GM12875 (cell line): ENCODE measurements around the gene WFDC13.

Source experiments
- H3K4me3 ChIP-seq: one replicate; pipeline ENCODE4 v1.5.1; 2011; ENCODE audit warnings: low read depth, low read length, control low read depth
- TF ChIP-seq, protein P1 (sequence below): IDR thresholded peaks from 2 replicates; pipeline ENCODE4 v1.5.1; 2011; ENCODE audit warnings: low read depth, mild to moderate bottlenecking, control low read depth, inconsistent platforms, low read length, moderate library complexity, borderline replicate concordance; ENCODE audit not compliant: insufficient read depth

WFDC13 gene

DNA sequence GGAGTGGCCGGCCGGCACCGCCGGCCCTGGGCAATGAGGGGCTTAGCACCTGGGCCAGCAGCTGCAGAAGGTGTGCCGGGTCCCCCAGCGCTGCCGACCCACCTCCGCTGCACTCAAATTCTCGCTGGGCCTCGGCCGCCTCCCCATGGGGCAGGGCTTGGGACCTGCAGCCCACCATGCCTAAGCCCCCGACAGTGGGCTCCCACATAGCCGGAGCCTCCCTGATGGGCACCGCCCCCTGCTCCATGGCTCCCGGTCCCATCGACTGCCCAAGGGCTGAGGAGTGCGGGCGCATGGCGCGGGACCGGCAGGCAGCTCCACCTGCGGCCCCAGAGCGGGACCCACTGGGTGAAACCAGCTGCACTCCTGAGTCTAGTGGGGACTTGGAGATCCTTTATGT lies 34.1 kb downstream of the WFDC13 start:
- TF ChIP-seq, protein P1, sequence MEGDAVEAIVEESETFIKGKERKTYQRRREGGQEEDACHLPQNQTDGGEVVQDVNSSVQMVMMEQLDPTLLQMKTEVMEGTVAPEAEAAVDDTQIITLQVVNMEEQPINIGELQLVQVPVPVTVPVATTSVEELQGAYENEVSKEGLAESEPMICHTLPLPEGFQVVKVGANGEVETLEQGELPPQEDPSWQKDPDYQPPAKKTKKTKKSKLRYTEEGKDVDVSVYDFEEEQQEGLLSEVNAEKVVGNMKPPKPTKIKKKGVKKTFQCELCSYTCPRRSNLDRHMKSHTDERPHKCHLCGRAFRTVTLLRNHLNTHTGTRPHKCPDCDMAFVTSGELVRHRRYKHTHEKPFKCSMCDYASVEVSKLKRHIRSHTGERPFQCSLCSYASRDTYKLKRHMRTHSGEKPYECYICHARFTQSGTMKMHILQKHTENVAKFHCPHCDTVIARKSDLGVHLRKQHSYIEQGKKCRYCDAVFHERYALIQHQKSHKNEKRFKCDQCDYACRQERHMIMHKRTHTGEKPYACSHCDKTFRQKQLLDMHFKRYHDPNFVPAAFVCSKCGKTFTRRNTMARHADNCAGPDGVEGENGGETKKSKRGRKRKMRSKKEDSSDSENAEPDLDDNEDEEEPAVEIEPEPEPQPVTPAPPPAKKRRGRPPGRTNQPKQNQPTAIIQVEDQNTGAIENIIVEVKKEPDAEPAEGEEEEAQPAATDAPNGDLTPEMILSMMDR, result no peak
- H3K4me3 ChIP-seq, result no peak overlapping the region

DNA sequence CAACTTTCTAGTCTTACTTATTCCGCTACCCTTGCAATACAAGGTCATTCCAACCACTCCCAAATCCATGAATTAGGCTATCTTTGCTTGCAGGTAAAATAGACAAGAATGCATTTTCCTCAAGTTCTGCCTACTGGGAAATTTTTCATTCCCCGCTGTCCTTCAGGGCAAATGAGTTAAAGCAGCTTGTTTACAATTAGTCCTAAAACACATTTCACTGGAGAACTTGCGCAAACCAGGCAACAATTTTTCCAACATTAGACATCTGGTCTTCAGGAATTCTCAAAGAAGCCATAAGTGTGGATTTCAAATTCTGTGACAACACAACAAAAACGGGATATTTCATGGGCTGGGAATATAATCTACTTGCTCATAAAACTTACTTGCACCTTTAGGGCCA lies 40.8 kb downstream of the WFDC13 start:
- no peak overlapping the region for H3K4me3 ChIP-seq
- TF ChIP-seq, protein P1, result no peak

DNA sequence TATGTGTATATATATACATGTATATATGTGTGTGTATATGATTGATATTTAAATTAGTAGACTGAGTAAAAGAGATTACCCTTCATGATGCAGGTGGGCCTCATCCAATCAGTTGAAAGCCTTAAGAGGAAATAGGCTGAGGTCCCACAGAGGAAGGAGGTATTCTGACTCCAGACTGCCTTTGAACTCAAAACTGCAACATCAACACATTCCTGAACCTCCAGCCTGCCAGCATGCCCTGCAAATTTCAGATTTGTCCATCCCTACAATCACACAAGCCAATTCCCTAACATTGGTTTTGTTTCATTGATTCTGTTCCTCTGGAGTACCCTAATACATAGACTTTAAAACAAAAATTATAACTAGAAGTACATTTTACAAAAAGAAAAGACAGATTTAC lies 43.2 kb downstream of the WFDC13 start:
- H3K4me3 ChIP-seq, result no peak overlapping the region
- TF ChIP-seq, protein P1, result no peak

DNA sequence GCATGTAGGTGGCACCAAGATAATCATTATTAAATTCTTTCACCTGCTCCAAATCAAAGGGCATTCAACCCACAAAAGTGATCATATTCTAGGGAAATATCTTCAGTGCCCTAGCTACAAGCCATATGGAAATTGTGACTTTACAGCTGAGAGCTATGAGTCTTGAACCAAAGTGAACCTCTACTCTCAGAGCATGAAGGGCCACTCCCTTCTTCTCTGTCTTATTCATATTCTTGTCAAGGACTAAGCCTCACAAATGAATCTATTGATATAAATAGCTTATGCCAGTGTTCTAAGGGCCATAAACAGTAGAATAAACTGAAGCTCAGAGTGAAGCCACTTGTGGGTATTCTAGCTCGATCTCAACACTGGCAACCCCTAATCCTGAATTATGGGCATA lies 49.9 kb downstream of the WFDC13 start:
- H3K4me3 ChIP-seq, result no peak overlapping the region
- TF ChIP-seq, protein P1, result no peak

DNA sequence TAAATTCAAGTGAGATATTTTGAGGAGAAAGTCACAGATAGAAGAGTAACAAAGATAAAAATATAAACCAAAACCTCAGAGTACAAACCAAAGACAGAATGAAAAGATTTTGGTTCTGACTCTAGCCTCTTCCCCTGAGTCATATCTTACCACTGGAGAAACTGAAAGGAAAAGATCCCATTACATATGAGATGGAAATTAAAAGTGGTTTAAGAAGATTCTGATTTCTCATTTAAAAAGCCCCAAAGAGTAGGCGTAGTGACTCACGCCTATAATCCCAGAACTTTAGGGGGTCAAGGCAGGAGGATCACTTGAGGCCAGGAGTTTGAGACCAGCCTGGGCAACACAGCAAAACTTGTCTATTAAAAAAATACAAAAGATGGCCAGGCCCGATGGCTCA lies 50.9 kb downstream of the WFDC13 start:
- TF ChIP-seq, protein P1, result no peak
- no peak overlapping the region for H3K4me3 ChIP-seq

DNA sequence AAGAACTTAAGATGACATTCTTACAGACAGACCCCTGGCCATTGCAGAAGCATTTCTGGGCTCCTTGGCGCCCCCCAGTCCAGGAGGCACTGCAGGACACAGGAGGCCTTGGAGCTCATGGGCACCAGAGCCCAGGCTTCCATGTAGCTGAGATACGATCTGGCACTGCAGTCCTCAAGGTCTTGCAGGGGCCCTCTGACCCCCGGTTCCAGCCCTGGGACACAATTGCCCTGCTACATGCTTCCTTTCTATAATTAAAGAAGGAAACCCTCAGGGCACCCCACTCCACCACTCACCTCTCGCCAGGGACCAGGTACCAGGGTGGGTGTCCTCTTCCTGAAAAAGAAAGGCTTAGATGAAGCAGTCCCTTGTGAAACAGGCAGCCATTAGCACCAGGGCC lies 56.3 kb downstream of the WFDC13 start:
- H3K4me3 ChIP-seq, result no peak overlapping the region
- TF ChIP-seq, protein P1, result no peak
